Caco-2 (cell line): ENCODE measurements around the gene ZNF330. TPM values are rescaled to one million over a fixed set of nuclear protein-coding genes. Genes with fewer than 3 reads are reported as not detected.

Source experiments
- BruUV-seq: library from RNA; stranded (reverse); fragments of 400-500 nt; replicated peaks from 2 replicates; lab custom pipeline; 2021; lab: Mats Ljungman, UMichigan
- CTCF ChIA-PET: fragments of 300-600 bp; sonication (Branson Sonifier 250); formaldehyde crosslinking; loops from one replicate; lab custom pipeline; 2022; ENCODE audit warnings: antibody characterized with exemption; lab: Charles Lee
- POLR2A ChIA-PET: fragments of 300-600 bp; sonication (Branson Sonifier 250); formaldehyde crosslinking; loops from one replicate; lab custom pipeline; 2022; ENCODE audit warnings: antibody characterized with exemption; lab: Charles Lee
- DNase-seq, 2 experiments: peaks; one replicate each; pipeline versions ENCODE4 v3.0.0 to v3.0.0-alpha.2; 2020 to 2022
- H3K27me3 ChIP-seq: replicated peaks from 2 replicates; pipeline ENCODE4 v1.6.0; 2011; ENCODE audit warnings: low read length; ENCODE audit not compliant: control insufficient read depth, insufficient read depth
- H3K36me3 ChIP-seq: 2 replicates; pipeline ENCODE4 v1.5.1; 2011; ENCODE audit warnings: low read length; ENCODE audit not compliant: control insufficient read depth, insufficient read depth
- H3K4me1 ChIP-seq: fragments of 250-450 bp; sonication (Bioruptor Pico); 2 replicates; pipeline ENCODE4 v1.5.1; 2020; ENCODE audit warnings: mild to moderate bottlenecking
- H3K4me3 ChIP-seq: 2 replicates; pipeline ENCODE4 v1.5.1; 2011; ENCODE audit warnings: low read depth, mild to moderate bottlenecking, control low read depth, low read length
- H3K9me3 ChIP-seq: fragments of 250-450 bp; sonication (Bioruptor Pico); 2 replicates; pipeline ENCODE4 v1.5.1; 2020; ENCODE audit warnings: mild to moderate bottlenecking, moderate library complexity
- H3K27ac Mint-ChIP-seq: one replicate; pipeline ENCODE4 v1.8.0; 2022; ENCODE audit warnings: mixed read lengths; ENCODE audit not compliant: unreplicated experiment
- H3K27me3 Mint-ChIP-seq: one replicate; pipeline ENCODE4 v1.8.0; 2022; ENCODE audit warnings: mixed read lengths; ENCODE audit not compliant: insufficient read depth, unreplicated experiment
- H3K36me3 Mint-ChIP-seq: one replicate; pipeline ENCODE4 v1.8.0; 2022; ENCODE audit warnings: mild to moderate bottlenecking, mixed read lengths; ENCODE audit not compliant: insufficient read depth, unreplicated experiment
- H3K4me1 Mint-ChIP-seq: one replicate; pipeline ENCODE4 v1.8.0; 2022; ENCODE audit warnings: low read depth, mixed read lengths; ENCODE audit not compliant: unreplicated experiment
- H3K4me3 Mint-ChIP-seq: one replicate; pipeline ENCODE4 v1.8.0; 2022; ENCODE audit warnings: mild to moderate bottlenecking, moderate library complexity, mixed read lengths; ENCODE audit not compliant: unreplicated experiment
- H3K9me3 Mint-ChIP-seq: one replicate; pipeline ENCODE4 v1.8.0; 2022; ENCODE audit warnings: mixed read lengths; ENCODE audit not compliant: unreplicated experiment
- CTCF ChIP-seq, 2 experiments: fragments of 200-600 bp in 1 of 2; IDR thresholded peaks; 1 replicate in 1 of 2; 2 replicates in 1 of 2; pipeline versions ENCODE4 v1.5.1 to v1.8.0; 2011 to 2022; ENCODE audit warnings: antibody characterized with exemption in 1 of 2, control low read depth in 1 of 2, inconsistent platforms in 1 of 2, low read depth in 1 of 2, low read length in 1 of 2, mild to moderate bottlenecking in 1 of 2, moderate library complexity in 1 of 2; ENCODE audit not compliant: insufficient read depth in 1 of 2, severe bottlenecking in 1 of 2, unreplicated experiment in 1 of 2
- intact Hi-C: fragments of 100-400 bp; cut with micrococcal nuclease; formaldehyde crosslinking; loops from one replicate; pipeline ENCODE4 v1.10.0; 2022; ENCODE audit not compliant: unreplicated experiment
- total RNA-seq: library from RNA; stranded (reverse); gene quantifications from 2 replicates; pipeline ENCODE4 v1.2.3, GENCODE V29; 2022

The ZNF330 gene
- total RNA-seq, 1 experiment from 2014 or later, result 34.9 TPM

GRCh38 chr4:141254326-141254725 is 33.6 kb downstream of the ZNF330 start:
- Histone ChIP-seq H3K9me3 (no peaks in the 10 kb centered on the region), H3K36me3 (no peaks in the 10 kb centered on the region), H3K27me3 (no peaks in the 10 kb centered on the region), H3K4me1 (no peaks in the 10 kb centered on the region), H3K4me3 (no peak overlapping the region)
- H3K36me3 Mint-ChIP-seq, result no peaks in the 10 kb centered on the region
- TF ChIP-seq CTCF (IDR thresholded peaks at IDR 0.05; ENCODE audit: insufficient read depth in 1 of 2, low read depth in 1 of 2, low read length in 1 of 2, severe bottlenecking in 1 of 2, unreplicated experiment in 1 of 2), result no peak
- H3K4me3 Mint-ChIP-seq, result no peak overlapping the region
- peaks cover 5% of the 10 kb centered on the region for H3K27me3 Mint-ChIP-seq
- ChIA-PET CTCF (no interaction called here), POLR2A (no interaction called here)
- no peaks in the 10 kb centered on the region for H3K9me3 Mint-ChIP-seq
- intact Hi-C loops, result no loop called here
- DNase-seq, result no peak
- H3K4me1 Mint-ChIP-seq, result no peaks in the 10 kb centered on the region
- BruUV-seq, result no TSS peak
- H3K27ac Mint-ChIP-seq, result no peak overlapping the region

GRCh38 chr4:141255016-141255415 is 34.3 kb downstream of the ZNF330 start:
- POLR2A ChIA-PET, result no interaction called here
- Histone ChIP-seq H3K9me3 (no peaks in the 10 kb centered on the region), H3K36me3 (no peaks in the 10 kb centered on the region), H3K4me3 (no peak overlapping the region), H3K4me1 (no peaks in the 10 kb centered on the region), H3K27me3 (no peaks in the 10 kb centered on the region)
- Mint-ChIP-seq H3K4me3 (no peak overlapping the region), H3K4me1 (no peaks in the 10 kb centered on the region), H3K27ac (no peak overlapping the region), H3K9me3 (no peaks in the 10 kb centered on the region), H3K36me3 (no peaks in the 10 kb centered on the region), H3K27me3 (peaks cover 5% of the 10 kb centered on the region)
- CTCF ChIA-PET, result no interaction called here
- DNase-seq, result no peak
- intact Hi-C loops, result no loop called here
- no TSS peak for BruUV-seq
- no peak for TF ChIP-seq CTCF (IDR thresholded peaks at IDR 0.05; ENCODE audit: insufficient read depth in 1 of 2, low read depth in 1 of 2, low read length in 1 of 2, severe bottlenecking in 1 of 2, unreplicated experiment in 1 of 2)

GRCh38 chr4:141258558-141258957 is 37.9 kb downstream of the ZNF330 start:
- TF ChIP-seq CTCF (IDR thresholded peaks at IDR 0.05; ENCODE audit: insufficient read depth in 1 of 2, low read depth in 1 of 2, low read length in 1 of 2, severe bottlenecking in 1 of 2, unreplicated experiment in 1 of 2), result no peak
- H3K9me3 ChIP-seq, result no peaks in the 10 kb centered on the region
- H3K4me1 ChIP-seq, result no peaks in the 10 kb centered on the region
- no peaks in the 10 kb centered on the region for H3K4me1 Mint-ChIP-seq
- no peaks in the 10 kb centered on the region for H3K36me3 Mint-ChIP-seq
- no peak overlapping the region for H3K4me3 ChIP-seq
- intact Hi-C loops, result no loop called here
- POLR2A ChIA-PET, result no interaction called here
- no peaks in the 10 kb centered on the region for H3K9me3 Mint-ChIP-seq
- no peak for DNase-seq
- no TSS peak for BruUV-seq
- no peak overlapping the region for H3K27ac Mint-ChIP-seq
- H3K27me3 Mint-ChIP-seq, result peaks cover 8% of the 10 kb centered on the region
- CTCF ChIA-PET, result no interaction called here
- no peak overlapping the region for H3K4me3 Mint-ChIP-seq
- H3K36me3 ChIP-seq, result no peaks in the 10 kb centered on the region
- H3K27me3 ChIP-seq, result no peaks in the 10 kb centered on the region
